ENCODE results near the gene CFAP77.
"Not testable (repeated sequence)": the region's sequence is repeated elsewhere in the genome, so short reads cannot be mapped to it uniquely, and the experiment has no call there.

GRCh38 chr9:132377769-132378168 is 32.2 kb upstream of the CFAP77 start:
- not testable (repeated sequence) for TF ChIP-seq EZH2 (IDR thresholded peaks at IDR 0.05; ENCODE audit: insufficient read depth, poor library complexity, severe bottlenecking); EZH2phosphoT487 (IDR thresholded peaks at IDR 0.05; ENCODE audit: insufficient read depth, low read depth)
